Measurements from ENCODE around the gene PCNX3. TPM values are rescaled to one million over a fixed set of nuclear protein-coding genes. Genes with fewer than 3 reads are reported as not detected.
A peak's percentile ranks its signal among the peaks of the same experiment; 100 is the strongest.

The PCNX3 gene
- total RNA-seq, 2 donors from 2014 or later: 37.5 to 39.5 TPM

- no peak overlapping the region for H3K27ac ChIP-seq
- ATAC-seq (ENCODE audit: insufficient number of reproducible peaks, low FRiP score, low read depth): no peak
- peaks cover 17 to 55% of the 10 kb centered on the region in 2 donors for H3K4me1 ChIP-seq (ENCODE audit: control insufficient read depth in 1 of 2, low read depth in 2 of 2)
Observed at GRCh38 chr11:65609229-65609628, 6.3 kb upstream of the PCNX3 start.

DNA sequence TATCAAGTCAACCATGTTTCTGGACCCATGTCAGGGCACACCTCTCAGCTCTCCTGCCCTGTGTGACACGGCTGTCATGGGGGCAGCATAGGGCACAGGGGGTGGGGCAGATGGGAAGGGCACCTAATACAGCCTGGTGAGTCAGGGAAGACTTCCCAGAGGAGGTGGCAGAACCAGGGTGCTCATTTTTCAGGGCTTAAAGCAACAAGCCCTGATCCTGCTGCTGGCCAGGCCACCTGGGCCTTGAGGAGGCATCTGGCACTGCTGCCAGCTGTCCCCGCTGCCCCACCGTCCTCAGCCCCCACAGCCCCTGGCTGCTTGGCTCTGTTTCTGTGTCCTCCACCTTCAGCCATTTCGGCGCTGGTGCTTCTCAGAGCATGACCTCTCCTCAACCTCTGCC, 5.9 kb upstream of the PCNX3 start:
- Histone ChIP-seq H3K4me3 (no peak overlapping the region), H3K27me3 (replicated peaks; ENCODE audit: insufficient read depth) (no peaks in the 10 kb centered on the region), H3K27ac (no peak overlapping the region), H3K9me3 (no peaks in the 10 kb centered on the region), H3K4me1 (ENCODE audit: control insufficient read depth in 1 of 2, low read depth in 2 of 2) (peaks cover 17 to 55% of the 10 kb centered on the region in 2 donors), H3K36me3 (peaks cover 24% of the 10 kb centered on the region)
- DNase-seq (ENCODE audit: low spot score): no peak
- TF ChIP-seq, protein P1, sequence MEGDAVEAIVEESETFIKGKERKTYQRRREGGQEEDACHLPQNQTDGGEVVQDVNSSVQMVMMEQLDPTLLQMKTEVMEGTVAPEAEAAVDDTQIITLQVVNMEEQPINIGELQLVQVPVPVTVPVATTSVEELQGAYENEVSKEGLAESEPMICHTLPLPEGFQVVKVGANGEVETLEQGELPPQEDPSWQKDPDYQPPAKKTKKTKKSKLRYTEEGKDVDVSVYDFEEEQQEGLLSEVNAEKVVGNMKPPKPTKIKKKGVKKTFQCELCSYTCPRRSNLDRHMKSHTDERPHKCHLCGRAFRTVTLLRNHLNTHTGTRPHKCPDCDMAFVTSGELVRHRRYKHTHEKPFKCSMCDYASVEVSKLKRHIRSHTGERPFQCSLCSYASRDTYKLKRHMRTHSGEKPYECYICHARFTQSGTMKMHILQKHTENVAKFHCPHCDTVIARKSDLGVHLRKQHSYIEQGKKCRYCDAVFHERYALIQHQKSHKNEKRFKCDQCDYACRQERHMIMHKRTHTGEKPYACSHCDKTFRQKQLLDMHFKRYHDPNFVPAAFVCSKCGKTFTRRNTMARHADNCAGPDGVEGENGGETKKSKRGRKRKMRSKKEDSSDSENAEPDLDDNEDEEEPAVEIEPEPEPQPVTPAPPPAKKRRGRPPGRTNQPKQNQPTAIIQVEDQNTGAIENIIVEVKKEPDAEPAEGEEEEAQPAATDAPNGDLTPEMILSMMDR (IDR thresholded peaks at IDR 0.05): no peak
- ATAC-seq (ENCODE audit: insufficient number of reproducible peaks, low FRiP score, low read depth): no peak

More at GRCh38 chr11:65609229-65609628, 6.3 kb upstream of the PCNX3 start:
- Histone ChIP-seq H3K36me3 (peaks cover 29% of the 10 kb centered on the region), H3K9me3 (no peaks in the 10 kb centered on the region), H3K27me3 (replicated peaks; ENCODE audit: insufficient read depth) (no peaks in the 10 kb centered on the region), H3K4me3 (no peak overlapping the region)
- no peak for DNase-seq (ENCODE audit: low spot score)
- TF ChIP-seq, protein P1 (IDR thresholded peaks at IDR 0.05): no peak

DNA sequence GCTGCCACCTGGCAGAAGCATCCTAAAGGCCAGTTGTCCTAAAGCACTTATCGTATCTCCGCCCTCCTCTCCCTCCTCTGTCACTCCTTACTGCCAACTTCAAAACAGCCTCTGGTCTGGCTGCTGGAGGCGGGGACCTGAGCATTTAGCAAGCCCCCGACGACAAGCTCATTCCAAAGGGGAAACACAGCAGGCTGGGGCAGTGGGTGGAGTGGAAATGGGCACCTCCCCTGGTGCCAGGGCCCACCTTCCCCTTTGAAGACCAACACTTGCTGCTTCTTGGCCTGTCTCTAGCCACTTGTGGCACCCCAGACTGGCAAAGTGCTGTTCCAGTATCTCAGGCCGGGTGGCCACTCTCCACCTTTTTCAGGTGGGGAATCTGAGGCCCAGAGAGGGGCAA, 5.2 kb upstream of the PCNX3 start:
- Histone ChIP-seq H3K36me3 (peaks cover 17% of the 10 kb centered on the region), H3K27me3 (replicated peaks; ENCODE audit: insufficient read depth) (no peaks in the 10 kb centered on the region), H3K4me1 (ENCODE audit: control insufficient read depth in 1 of 2, low read depth in 2 of 2) (peaks cover 17 to 55% of the 10 kb centered on the region in 2 donors), H3K9me3 (no peaks in the 10 kb centered on the region), H3K4me3 (peak overlapping the region; percentile 73), H3K27ac (peak overlapping the region in 1 of 2 donors; percentile 30)
- TF ChIP-seq, protein P1 (IDR thresholded peaks at IDR 0.05): no peak
- DNase-seq (ENCODE audit: low spot score): no peak
- ATAC-seq (ENCODE audit: insufficient number of reproducible peaks, low FRiP score, low read depth): no peak

DNA sequence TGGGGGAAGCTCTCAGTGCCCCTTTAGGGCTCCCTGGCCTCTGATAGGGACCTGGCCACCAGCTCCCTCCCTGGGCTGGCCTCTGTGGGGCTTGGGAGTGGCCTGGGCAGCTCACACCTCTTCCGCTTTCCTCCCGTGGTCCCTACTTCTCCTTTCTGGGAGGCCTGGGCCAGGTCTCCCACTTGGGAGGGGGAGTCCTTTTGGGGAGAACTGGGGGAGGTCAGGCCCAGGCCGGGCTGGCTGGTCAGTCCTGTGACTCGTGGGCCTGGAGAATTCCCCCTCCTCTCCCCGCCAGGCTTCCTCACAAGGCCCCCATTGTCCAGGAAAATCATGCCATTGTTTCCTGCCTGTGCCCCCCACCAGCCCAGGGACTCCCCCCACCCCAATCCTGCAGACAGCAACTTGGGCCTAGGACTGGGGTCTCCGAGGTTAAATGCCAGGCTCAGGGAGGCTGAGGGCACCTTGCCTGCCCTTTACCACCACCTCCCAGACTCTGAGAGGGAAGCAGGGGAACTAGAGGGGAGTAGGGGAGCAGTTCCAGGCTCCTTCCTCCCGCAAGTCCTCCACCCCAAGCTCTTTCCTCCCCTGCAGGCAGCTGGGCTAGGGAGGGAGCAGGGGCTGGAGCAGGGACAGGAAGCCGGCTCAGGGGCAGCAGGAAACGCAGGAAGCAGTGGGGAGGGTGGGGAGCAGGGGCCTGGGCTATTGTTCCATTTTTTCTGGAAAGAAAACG, 4.4 kb upstream of the PCNX3 start:
- Histone ChIP-seq H3K27ac (peak overlapping the region in 1 of 2 donors; percentile 30), H3K27me3 (replicated peaks; ENCODE audit: insufficient read depth) (no peaks in the 10 kb centered on the region), H3K4me1 (ENCODE audit: control insufficient read depth in 1 of 2, low read depth in 2 of 2) (peaks cover 17 to 55% of the 10 kb centered on the region in 2 donors), H3K4me3 (peak overlapping the region; percentile 73), H3K9me3 (no peaks in the 10 kb centered on the region), H3K36me3 (peaks cover 11% of the 10 kb centered on the region)
- TF ChIP-seq, protein P1 (IDR thresholded peaks at IDR 0.05): no peak
- DNase-seq (ENCODE audit: low spot score): no peak
- no peak for ATAC-seq (ENCODE audit: insufficient number of reproducible peaks, low FRiP score, low read depth)

DNA sequence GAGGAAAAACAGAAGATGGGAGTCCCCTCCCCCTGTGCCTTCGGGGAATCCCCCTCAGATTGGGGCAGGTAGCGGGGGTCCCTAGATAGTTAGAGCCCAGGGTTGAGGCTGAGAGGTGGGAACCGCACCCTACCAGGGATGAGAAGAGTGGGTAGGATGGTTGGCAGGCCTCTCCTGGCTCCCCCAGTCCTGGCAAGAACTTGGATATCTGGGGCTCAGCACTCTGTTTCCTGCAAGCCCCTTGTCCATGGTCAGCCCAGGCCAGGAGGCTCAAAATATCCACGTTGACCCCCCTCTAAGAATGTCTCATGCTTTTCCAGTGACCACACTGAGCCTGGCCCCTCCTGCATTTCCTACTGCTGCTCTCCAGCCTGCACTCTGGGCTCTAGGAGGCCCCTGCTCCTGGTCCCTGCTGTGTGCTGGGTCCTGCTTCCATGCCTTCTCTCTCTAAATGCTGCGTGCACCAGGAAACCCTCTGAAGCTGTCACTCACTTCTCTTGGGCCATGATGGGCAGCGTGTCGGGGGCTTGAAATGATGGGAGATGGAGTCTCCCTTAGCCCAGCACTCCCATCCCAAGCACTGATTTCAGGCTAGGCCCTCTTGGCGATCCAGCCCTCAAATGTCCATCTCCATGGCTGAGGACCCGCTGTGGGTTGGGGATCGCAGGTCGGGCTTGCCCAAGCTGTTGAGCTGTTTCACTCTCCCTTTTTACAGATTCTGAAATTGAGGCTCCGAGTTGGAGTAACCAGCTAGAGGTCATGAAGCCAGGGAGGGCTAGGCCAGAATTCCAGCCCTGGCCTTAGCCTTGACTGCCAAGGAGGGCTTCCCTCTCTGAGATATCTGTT, 3.6 kb upstream of the PCNX3 start:
- H3K4me1 ChIP-seq (ENCODE audit: control insufficient read depth in 1 of 2, low read depth in 2 of 2): peaks cover 24 to 57% of the 10 kb centered on the region in 2 donors
- H3K9me3 ChIP-seq: no peaks in the 10 kb centered on the region
- no peaks in the 10 kb centered on the region for H3K27me3 ChIP-seq (replicated peaks; ENCODE audit: insufficient read depth)
- DNase-seq (ENCODE audit: low spot score): no peak
- peak overlapping the region; percentile 73 for H3K4me3 ChIP-seq
- ATAC-seq (ENCODE audit: insufficient number of reproducible peaks, low FRiP score, low read depth): no peak
- TF ChIP-seq, protein P1 (IDR thresholded peaks at IDR 0.05): no peak
- peak overlapping the region; percentile 44 to 97 for H3K27ac ChIP-seq
- H3K36me3 ChIP-seq: peaks cover 11% of the 10 kb centered on the region

All from thoracic aorta (tissue), 2 donors.